ENCODE measurements around the gene KLHL3.

Gene KLHL3

GRCh38 chr5:137743031-137743640, 7.2 kb upstream of the KLHL3 start:
- peak; percentile 82 for DNase-seq (ENCODE audit: low spot score)

- no peak for DNase-seq (ENCODE audit: low spot score)
Observed at GRCh38 chr5:137741718-137742117, 5.8 kb upstream of the KLHL3 start.

- no peak for DNase-seq (ENCODE audit: low spot score)
Observed at GRCh38 chr5:137739737-137740136, 3.8 kb upstream of the KLHL3 start.

- DNase-seq (ENCODE audit: low spot score): no peak
Observed at GRCh38 chr5:137738947-137739346, 3.1 kb upstream of the KLHL3 start.

GRCh38 chr5:137737349-137738131, 1.7 kb upstream of the KLHL3 start:
- DNase-seq (ENCODE audit: low spot score): no peak

GRCh38 chr5:137736496-137736895, 607 bp upstream of the KLHL3 start:
- no peak for DNase-seq (ENCODE audit: low spot score)

GRCh38 chr5:137734962-137735554, 831 bp downstream of the KLHL3 start:
- no peak for DNase-seq (ENCODE audit: low spot score)

GRCh38 chr5:137734331-137734730, 1.6 kb downstream of the KLHL3 start:
- DNase-seq (ENCODE audit: low spot score): no peak

- no peak for DNase-seq (ENCODE audit: low spot score)
Observed at GRCh38 chr5:137733922-137734321, 2.0 kb downstream of the KLHL3 start.

GRCh38 chr5:137733006-137733405, 2.9 kb downstream of the KLHL3 start:
- DNase-seq (ENCODE audit: low spot score): no peak

- DNase-seq (ENCODE audit: low spot score): no peak
Observed at GRCh38 chr5:137731176-137731575, 4.7 kb downstream of the KLHL3 start.

GRCh38 chr5:137730336-137730735, 5.6 kb downstream of the KLHL3 start:
- DNase-seq (ENCODE audit: low spot score): no peak

- DNase-seq (ENCODE audit: low spot score): no peak
Observed at GRCh38 chr5:137728048-137728447, 7.8 kb downstream of the KLHL3 start.

- no peak for DNase-seq (ENCODE audit: low spot score)
Observed at GRCh38 chr5:137727623-137728022, 8.3 kb downstream of the KLHL3 start.

GRCh38 chr5:137724251-137724650, 11.6 kb downstream of the KLHL3 start:
- DNase-seq (ENCODE audit: low spot score): no peak

GRCh38 chr5:137718611-137719010, 17.3 kb downstream of the KLHL3 start:
- no peak for DNase-seq (ENCODE audit: low spot score)

GRCh38 chr5:137716337-137716736, 19.6 kb downstream of the KLHL3 start:
- no peak for DNase-seq (ENCODE audit: low spot score)

GRCh38 chr5:137715456-137715855, 20.4 kb downstream of the KLHL3 start:
- no peak for DNase-seq (ENCODE audit: low spot score)

GRCh38 chr5:137714946-137715345, 20.9 kb downstream of the KLHL3 start:
- DNase-seq (ENCODE audit: low spot score): no peak

GRCh38 chr5:137714494-137714893, 21.4 kb downstream of the KLHL3 start:
- DNase-seq (ENCODE audit: low spot score): no peak

GRCh38 chr5:137712139-137712667, 23.7 kb downstream of the KLHL3 start:
- no peak for DNase-seq (ENCODE audit: low spot score)

- DNase-seq (ENCODE audit: low spot score): no peak
Observed at GRCh38 chr5:137710086-137710485, 25.8 kb downstream of the KLHL3 start.

All from RKO (cell line).